ENCODE data around the gene TSPAN18. TPM values are rescaled to one million over a fixed set of nuclear protein-coding genes. Genes with fewer than 3 reads are reported as not detected.

The TSPAN18 gene
- total RNA-seq, 2 experiments from 2014 or later = not detected

- ChIA-PET POLR2A (no interaction called here), CTCF (ENCODE audit: unreplicated experiment) (no interaction called here)
- no peak for TF ChIP-seq EZH2phosphoT487 (IDR thresholded peaks at IDR 0.05; ENCODE audit: borderline replicate concordance, low read depth, low read length)
- no peak for TF ChIP-seq CTCF (conservative IDR thresholded peaks at IDR 0.05; ENCODE audit: low read length)
- Histone ChIP-seq H3K4me3 (ENCODE audit: low read depth, low read length, poor library complexity, severe bottlenecking) (no peak overlapping the region), H3K9me2 (ENCODE audit: insufficient read depth, low read length) (no peaks in the 10 kb centered on the region), H3K4me2 (ENCODE audit: low read length) (no peak overlapping the region), H3K4me1 (ENCODE audit: insufficient read depth, low read length, poor library complexity, severe bottlenecking) (no peaks in the 10 kb centered on the region), H2AFZ (ENCODE audit: low read length) (no peak overlapping the region), H3K36me3 (ENCODE audit: insufficient read depth, low read length) (no peaks in the 10 kb centered on the region), H3K9me3 (ENCODE audit: low read length) (no peaks in the 10 kb centered on the region), H3K27ac (ENCODE audit: low read depth, low read length, poor library complexity, severe bottlenecking) (no peak overlapping the region), H4K20me1 (ENCODE audit: insufficient read depth, low read length) (no peaks in the 10 kb centered on the region; the same call in 1 of the 2 replicates), H3K79me2 (ENCODE audit: insufficient read depth, low read depth, low read length) (no peaks in the 10 kb centered on the region)
- intact Hi-C loops (cut with micrococcal nuclease; ENCODE audit: unreplicated experiment) = no loop called here
- no peak for DNase-seq (ENCODE audit: low spot score)
- BruUV-seq (replicated peaks) = no TSS peak
Observed at GRCh38 chr11:44848963-44849350, 122.2 kb downstream of the TSPAN18 start.

- DNase-seq (ENCODE audit: low spot score) = no peak
- Histone ChIP-seq H2AFZ (ENCODE audit: low read length) (no peak overlapping the region), H3K4me1 (ENCODE audit: insufficient read depth, low read length, poor library complexity, severe bottlenecking) (no peaks in the 10 kb centered on the region), H4K20me1 (ENCODE audit: insufficient read depth, low read length) (no peaks in the 10 kb centered on the region; the same call in 1 of the 2 replicates), H3K27ac (ENCODE audit: low read depth, low read length, poor library complexity, severe bottlenecking) (no peak overlapping the region), H3K4me3 (ENCODE audit: low read depth, low read length, poor library complexity, severe bottlenecking) (no peak overlapping the region), H3K9me2 (ENCODE audit: insufficient read depth, low read length) (no peaks in the 10 kb centered on the region), H3K9me3 (ENCODE audit: low read length) (no peaks in the 10 kb centered on the region), H3K36me3 (ENCODE audit: insufficient read depth, low read length) (no peaks in the 10 kb centered on the region), H3K4me2 (ENCODE audit: low read length) (no peak overlapping the region), H3K79me2 (ENCODE audit: insufficient read depth, low read depth, low read length) (no peaks in the 10 kb centered on the region)
- TF ChIP-seq CTCF (conservative IDR thresholded peaks at IDR 0.05; ENCODE audit: low read length) = no peak
- TF ChIP-seq EZH2phosphoT487 (IDR thresholded peaks at IDR 0.05; ENCODE audit: borderline replicate concordance, low read depth, low read length) = no peak
- BruUV-seq (replicated peaks) = no TSS peak
- intact Hi-C loops (cut with micrococcal nuclease; ENCODE audit: unreplicated experiment) = no loop called here
- CTCF ChIA-PET (ENCODE audit: unreplicated experiment) = no interaction called here
- POLR2A ChIA-PET = no interaction called here
Observed at GRCh38 chr11:44849424-44849823, 122.7 kb downstream of the TSPAN18 start.

- H3K4me1 ChIP-seq (ENCODE audit: insufficient read depth, low read length, poor library complexity, severe bottlenecking) = no peaks in the 10 kb centered on the region
- H3K27ac ChIP-seq (ENCODE audit: low read depth, low read length, poor library complexity, severe bottlenecking) = no peak overlapping the region
- H3K9me2 ChIP-seq (ENCODE audit: insufficient read depth, low read length) = no peaks in the 10 kb centered on the region
- no peaks in the 10 kb centered on the region for H3K36me3 ChIP-seq (ENCODE audit: insufficient read depth, low read length)
- no peaks in the 10 kb centered on the region; the same call in 1 of the 2 replicates for H4K20me1 ChIP-seq (ENCODE audit: insufficient read depth, low read length)
- H3K4me3 ChIP-seq (ENCODE audit: low read depth, low read length, poor library complexity, severe bottlenecking) = no peak overlapping the region
- intact Hi-C loops (cut with micrococcal nuclease; ENCODE audit: unreplicated experiment) = no loop called here
- ChIA-PET POLR2A (no interaction called here), CTCF (ENCODE audit: unreplicated experiment) (no interaction called here)
- no peaks in the 10 kb centered on the region for H3K9me3 ChIP-seq (ENCODE audit: low read length)
- H3K4me2 ChIP-seq (ENCODE audit: low read length) = no peak overlapping the region
- TF ChIP-seq EZH2phosphoT487 (IDR thresholded peaks at IDR 0.05; ENCODE audit: borderline replicate concordance, low read depth, low read length) = no peak
- TF ChIP-seq CTCF (conservative IDR thresholded peaks at IDR 0.05; ENCODE audit: low read length) = no peak
- no peak for DNase-seq (ENCODE audit: low spot score)
- H2AFZ ChIP-seq (ENCODE audit: low read length) = no peak overlapping the region
- BruUV-seq (replicated peaks) = no TSS peak
- H3K79me2 ChIP-seq (ENCODE audit: insufficient read depth, low read depth, low read length) = no peaks in the 10 kb centered on the region
Observed at GRCh38 chr11:44849922-44850321, 123.2 kb downstream of the TSPAN18 start.
